Activated CD8-positive, alpha-beta T cell treated with anti-CD3 and anti-CD28 coated beads, Interleukin-2, amount 10 ng/mL, durations not matched to agents 7 days and 5 days (primary cell): ENCODE data around the gene ULK4. TPM values are rescaled to one million over a fixed set of nuclear protein-coding genes. Genes with fewer than 3 reads are reported as not detected.

Source experiments
- ATAC-seq: fragments of 150-1000 bp; cut with Tn5 transposase; one replicate; pipeline ENCODE4 v1.10.0; 2021; ENCODE audit warnings: moderate library complexity
- CTCF ChIA-PET: fragments of 350-600 bp; sonication (Branson Sonifier 250); formaldehyde crosslinking; loops from one replicate; lab custom pipeline; 2021; ENCODE audit warnings: antibody characterized with exemption; lab: Charles Lee
- POLR2A ChIA-PET: fragments of 350-600 bp; sonication (Branson Sonifier 250); formaldehyde crosslinking; loops from one replicate; lab custom pipeline; 2021; ENCODE audit warnings: antibody characterized with exemption; lab: Charles Lee
- DNase-seq: peaks from one replicate; pipeline ENCODE4 v3.0.0-alpha.2; 2020
- H3K27ac Mint-ChIP-seq: one replicate; pipeline ENCODE4 v1.8.0; 2021; ENCODE audit warnings: mild to moderate bottlenecking, mixed read lengths
- H3K27me3 Mint-ChIP-seq: one replicate; pipeline ENCODE4 v1.8.0; 2021; ENCODE audit warnings: low read depth, mixed read lengths
- H3K36me3 Mint-ChIP-seq: one replicate; pipeline ENCODE4 v1.8.0; 2021; ENCODE audit warnings: low read depth, mixed read lengths
- H3K4me1 Mint-ChIP-seq: one replicate; pipeline ENCODE4 v1.8.0; 2021; ENCODE audit warnings: low read depth, mixed read lengths
- H3K4me3 Mint-ChIP-seq: one replicate; pipeline ENCODE4 v1.8.0; 2021; ENCODE audit warnings: mild to moderate bottlenecking, mixed read lengths
- H3K9me3 Mint-ChIP-seq: one replicate; pipeline ENCODE4 v1.8.0; 2022; ENCODE audit warnings: mixed read lengths; ENCODE audit not compliant: insufficient read depth
- total RNA-seq, 2 experiments: library from RNA; stranded (reverse); gene quantifications; one replicate each; pipeline ENCODE4 v1.2.3, GENCODE V29; 2021

ULK4 gene
- total RNA-seq, 2 experiments from 2014 or later, result 10.5 to 12.3 TPM

DNA sequence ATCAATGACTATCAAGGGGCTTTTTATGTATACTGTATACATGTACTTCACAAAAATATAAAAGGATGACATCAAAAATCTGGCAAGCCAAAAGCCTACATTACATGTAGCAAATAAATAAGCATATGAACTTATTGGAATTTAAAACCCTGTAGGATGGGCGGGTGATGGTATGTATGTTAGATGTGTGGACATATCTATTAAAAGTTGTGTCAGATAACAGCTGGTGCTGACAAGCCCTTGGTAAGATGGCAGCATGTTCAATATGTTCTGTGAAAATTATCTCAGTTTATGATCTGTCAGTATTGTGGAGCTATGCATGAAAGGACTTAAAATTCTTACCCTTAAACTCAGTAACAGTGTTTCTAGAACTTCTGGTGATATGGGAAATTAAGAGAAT, 742.5 kb downstream of the ULK4 start:
- H3K36me3 Mint-ChIP-seq, result peaks cover 11% of the 10 kb centered on the region
- ChIA-PET POLR2A (no interaction called here), CTCF (no interaction called here)
- H3K27me3 Mint-ChIP-seq, result no peaks in the 10 kb centered on the region
- ATAC-seq, result no peak
- no peak overlapping the region for H3K4me3 Mint-ChIP-seq
- no peak overlapping the region for H3K27ac Mint-ChIP-seq
- peaks cover 38% of the 10 kb centered on the region for H3K4me1 Mint-ChIP-seq
- DNase-seq, result no peak
- H3K9me3 Mint-ChIP-seq, result no peaks in the 10 kb centered on the region

DNA sequence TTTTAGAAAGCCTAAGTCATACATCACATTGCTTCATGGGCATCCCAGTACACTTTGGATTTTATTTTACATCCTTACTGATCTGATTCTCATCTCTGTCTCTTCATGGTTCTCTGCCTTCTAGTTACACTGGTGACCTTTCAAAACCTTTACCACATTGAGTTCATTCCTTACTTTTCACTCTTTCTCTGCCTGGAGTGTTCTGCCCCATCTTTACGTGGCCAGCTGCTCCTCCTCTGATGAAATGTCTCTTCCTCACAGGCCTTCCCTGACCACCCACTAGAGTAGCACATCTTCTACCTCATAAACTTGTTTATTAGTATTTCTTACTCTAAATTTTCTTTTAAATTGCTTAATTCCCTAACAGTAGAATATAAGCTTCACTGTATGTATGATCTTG, 744.9 kb downstream of the ULK4 start:
- ATAC-seq, result no peak
- CTCF ChIA-PET, result no interaction called here

DNA sequence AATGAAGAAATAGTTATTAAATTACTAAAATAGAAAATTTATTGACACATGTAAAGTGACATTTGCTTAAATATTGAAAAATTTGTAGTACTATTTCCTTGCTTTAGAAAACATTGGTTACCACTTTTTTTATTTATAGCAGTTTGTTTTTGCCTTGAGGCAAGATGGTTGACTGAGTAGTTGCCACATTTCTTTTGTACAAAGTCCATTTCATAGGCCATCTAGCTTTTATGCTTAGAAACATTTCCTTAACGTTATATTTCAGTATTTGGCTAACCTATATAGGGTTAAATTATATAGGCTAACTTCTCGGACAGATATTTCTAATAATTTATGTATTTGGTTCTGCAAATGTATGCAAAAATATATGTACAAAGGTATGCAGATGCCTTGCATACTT, 745.5 kb downstream of the ULK4 start:
- ChIA-PET POLR2A (interaction anchor here (0.9 to 1.4 kb wide), 2 partner anchors 15 to 17 kb away, joined by 3 to 5 read pairs; partner anchors contain the start of gene CTNNB1), CTCF (interaction anchor here (1.4 to 1.6 kb wide), 2 partner anchors 9 to 18 kb away, joined by 4 to 10 read pairs; partner anchors contain the start of gene CTNNB1)
- no peak for DNase-seq
- H3K27me3 Mint-ChIP-seq, result no peaks in the 10 kb centered on the region
- H3K4me3 Mint-ChIP-seq, result no peak overlapping the region
- H3K9me3 Mint-ChIP-seq, result no peaks in the 10 kb centered on the region
- peaks cover 39% of the 10 kb centered on the region for H3K4me1 Mint-ChIP-seq
- peaks cover 10% of the 10 kb centered on the region for H3K36me3 Mint-ChIP-seq
- no peak for ATAC-seq
- no peak overlapping the region for H3K27ac Mint-ChIP-seq

More for the DNA sequence above, 744.9 kb downstream of the ULK4 start:
- Mint-ChIP-seq H3K4me1 (peaks cover 40% of the 10 kb centered on the region), H3K36me3 (peaks cover 6% of the 10 kb centered on the region), H3K4me3 (no peak overlapping the region), H3K27me3 (no peaks in the 10 kb centered on the region), H3K9me3 (no peaks in the 10 kb centered on the region), H3K27ac (no peak overlapping the region)
- no peak for DNase-seq
- POLR2A ChIA-PET, result interaction anchor here (0.9 to 1.4 kb wide), 2 partner anchors 15 to 18 kb away, joined by 3 to 5 read pairs; partner anchors contain the start of gene CTNNB1

DNA sequence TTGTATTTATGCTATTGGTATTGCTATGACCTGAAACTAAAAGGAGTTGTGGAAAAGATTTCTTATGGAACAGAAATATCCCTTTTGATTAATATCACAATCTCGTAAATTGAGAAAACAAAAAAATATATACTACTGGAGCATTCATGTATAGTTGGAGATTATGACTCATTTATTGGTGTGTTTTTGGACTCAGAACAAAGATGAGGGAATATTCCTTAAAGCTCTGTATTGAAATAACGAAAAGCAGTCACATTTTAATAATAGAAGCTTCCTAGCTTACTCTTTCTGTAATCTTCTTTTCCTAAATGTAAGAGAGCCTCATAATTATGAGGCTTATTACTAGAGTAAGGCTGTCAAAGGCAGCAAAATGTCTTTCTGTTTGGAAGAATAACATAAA, 748.3 kb downstream of the ULK4 start:
- Mint-ChIP-seq H3K9me3 (no peaks in the 10 kb centered on the region), H3K27ac (no peak overlapping the region), H3K4me1 (peaks cover 40% of the 10 kb centered on the region), H3K4me3 (no peak overlapping the region), H3K36me3 (peaks cover 22% of the 10 kb centered on the region), H3K27me3 (no peaks in the 10 kb centered on the region)
- ChIA-PET CTCF (no interaction called here), POLR2A (interaction anchor here (0.6 to 1.9 kb wide), 2 partner anchors 14 to 47 kb away, joined by 3 to 8 read pairs; partner anchors contain the start of gene CTNNB1)
- ATAC-seq, result no peak
- no peak for DNase-seq

DNA sequence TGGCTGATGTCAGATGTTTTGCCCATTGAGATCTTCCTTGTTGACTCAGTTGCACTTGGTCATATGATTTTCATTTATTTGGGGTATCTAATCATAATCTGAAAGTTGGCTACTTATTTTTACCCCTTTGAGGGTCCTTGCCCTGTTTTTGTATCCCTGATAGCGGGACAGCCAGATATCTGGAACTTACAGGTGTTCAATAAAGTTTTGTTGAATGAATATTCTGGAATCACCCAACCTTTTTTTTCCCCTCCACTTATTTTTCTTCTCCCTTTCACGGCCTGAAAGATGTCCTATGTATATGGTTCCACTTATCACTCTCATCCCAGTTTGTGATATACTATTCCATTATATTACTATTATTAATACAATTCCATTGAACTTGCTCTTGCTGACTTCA, 749.8 kb downstream of the ULK4 start:
- peaks cover 50% of the 10 kb centered on the region for H3K4me1 Mint-ChIP-seq
- ATAC-seq (no peak), DNase-seq (no peak)
- ChIA-PET POLR2A (interaction anchor here (0.7 to 1.9 kb wide), 2 partner anchors 13 to 64 kb away, joined by 3 to 8 read pairs; partner anchors contain the start of gene CTNNB1), CTCF (interaction anchor here (0.6 kb wide), 1 partner anchor 881 kb away, joined by 3 read pairs; no protein-coding TSS in a partner anchor)
- no peak overlapping the region for H3K27ac Mint-ChIP-seq
- H3K9me3 Mint-ChIP-seq, result no peaks in the 10 kb centered on the region
- H3K4me3 Mint-ChIP-seq, result no peak overlapping the region
- no peaks in the 10 kb centered on the region for H3K27me3 Mint-ChIP-seq
- H3K36me3 Mint-ChIP-seq, result peaks cover 33% of the 10 kb centered on the region

DNA sequence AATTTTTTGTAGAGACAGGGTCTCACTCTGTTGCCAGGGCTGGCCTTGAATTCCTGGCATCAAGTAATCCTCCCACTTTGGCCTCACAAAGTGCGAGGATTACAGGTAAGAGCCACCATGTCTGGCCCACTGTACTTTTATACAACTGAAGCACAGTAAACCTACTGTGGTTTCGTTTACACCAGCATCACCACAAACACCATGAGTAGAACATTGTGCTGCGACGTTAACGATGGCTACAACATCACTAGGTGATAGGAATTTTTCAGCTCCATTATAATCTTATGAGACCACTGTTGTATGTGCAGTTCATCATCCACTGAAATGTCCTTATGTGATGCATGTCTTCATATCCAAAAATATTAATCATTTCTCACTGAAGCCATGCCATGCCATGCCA, 750.9 kb downstream of the ULK4 start:
- POLR2A ChIA-PET, result interaction anchor here (0.6 to 1.0 kb wide), 3 partner anchors 12 to 796 kb away, joined by 3 to 5 read pairs (median 3); partner anchors contain the start of gene CTNNB1
- CTCF ChIA-PET, result no interaction called here
- Mint-ChIP-seq H3K4me3 (no peak overlapping the region), H3K27ac (no peak overlapping the region), H3K27me3 (no peaks in the 10 kb centered on the region), H3K36me3 (peaks cover 36% of the 10 kb centered on the region), H3K9me3 (no peaks in the 10 kb centered on the region), H3K4me1 (peaks cover 49% of the 10 kb centered on the region)
- DNase-seq (no peak), ATAC-seq (no peak)

DNA sequence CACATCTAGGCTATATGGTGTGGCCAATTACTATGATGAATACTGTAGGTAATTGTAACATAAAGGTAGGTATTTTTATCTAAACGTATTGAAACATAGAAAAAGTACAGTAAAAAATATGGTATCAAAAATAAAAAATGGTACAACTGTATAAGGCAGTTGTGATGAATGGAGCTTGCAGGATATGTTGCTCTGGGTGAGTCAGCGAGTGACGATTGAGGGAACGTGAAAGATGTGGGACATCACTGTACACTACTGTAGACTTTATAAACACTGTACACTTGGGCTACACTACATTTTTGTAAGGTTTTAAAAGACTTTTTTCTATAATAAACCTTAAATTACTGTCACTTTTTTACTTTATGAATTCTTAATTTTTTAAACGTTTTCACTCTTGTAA, 752.3 kb downstream of the ULK4 start:
- ChIA-PET POLR2A (interaction anchor here (1.6 kb wide), 1 partner anchor 10 kb away, joined by 6 read pairs; the partner anchor contains the start of gene CTNNB1), CTCF (no interaction called here)
- H3K4me3 Mint-ChIP-seq, result no peak overlapping the region
- no peak for DNase-seq
- H3K4me1 Mint-ChIP-seq, result peaks cover 49% of the 10 kb centered on the region
- ATAC-seq, result no peak
- H3K27ac Mint-ChIP-seq, result no peak overlapping the region
- H3K27me3 Mint-ChIP-seq, result no peaks in the 10 kb centered on the region
- H3K36me3 Mint-ChIP-seq, result peaks cover 42% of the 10 kb centered on the region
- H3K9me3 Mint-ChIP-seq, result no peaks in the 10 kb centered on the region

DNA sequence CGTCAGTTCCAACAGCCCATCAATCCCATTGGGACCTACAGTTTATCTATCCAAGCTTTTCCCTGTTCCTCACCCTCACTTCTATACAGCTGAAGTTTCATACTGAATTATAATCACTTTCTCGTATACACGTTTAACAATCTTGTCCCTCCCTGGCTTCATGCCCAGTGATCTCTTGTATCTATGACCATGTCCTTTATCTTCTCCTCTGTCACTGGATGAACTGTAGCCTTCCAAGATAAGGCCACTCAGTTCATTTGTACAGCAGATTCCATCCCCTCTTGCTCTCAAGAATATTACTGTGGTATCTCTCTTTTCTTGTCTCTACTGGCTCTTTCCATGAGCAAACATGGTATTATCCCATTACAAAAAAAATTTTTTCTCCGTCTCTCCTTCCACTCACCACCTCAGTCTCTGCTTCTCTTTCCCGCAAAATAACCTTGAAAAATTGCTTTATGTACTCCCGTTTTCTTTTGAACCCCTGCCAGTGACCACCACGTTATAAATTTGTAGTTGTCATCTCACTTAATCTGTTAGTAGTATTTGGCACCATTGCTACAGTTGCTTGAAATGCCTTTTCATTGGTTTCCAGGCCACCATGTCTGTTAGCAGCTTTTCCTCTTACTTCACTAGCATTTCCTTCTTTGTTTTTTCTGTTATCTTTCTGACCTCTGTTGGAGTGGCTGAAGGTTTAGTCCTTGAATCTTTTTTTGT, 753.2 kb downstream of the ULK4 start:
- ATAC-seq, result no peak
- no peak for DNase-seq
- ChIA-PET CTCF (interaction anchor here (1.0 kb wide), 1 partner anchor 14 kb away, joined by 3 read pairs; no protein-coding TSS in a partner anchor), POLR2A (interaction anchor here (1.3 to 1.6 kb wide), 2 partner anchors 9 kb away, joined by 6 to 11 read pairs; partner anchors contain the start of gene CTNNB1)
- H3K4me3 Mint-ChIP-seq, result no peak overlapping the region
- H3K27ac Mint-ChIP-seq, result no peak overlapping the region
- H3K9me3 Mint-ChIP-seq, result no peaks in the 10 kb centered on the region
- no peaks in the 10 kb centered on the region for H3K27me3 Mint-ChIP-seq
- peaks cover 59% of the 10 kb centered on the region for H3K4me1 Mint-ChIP-seq
- H3K36me3 Mint-ChIP-seq, result peaks cover 42% of the 10 kb centered on the region

DNA sequence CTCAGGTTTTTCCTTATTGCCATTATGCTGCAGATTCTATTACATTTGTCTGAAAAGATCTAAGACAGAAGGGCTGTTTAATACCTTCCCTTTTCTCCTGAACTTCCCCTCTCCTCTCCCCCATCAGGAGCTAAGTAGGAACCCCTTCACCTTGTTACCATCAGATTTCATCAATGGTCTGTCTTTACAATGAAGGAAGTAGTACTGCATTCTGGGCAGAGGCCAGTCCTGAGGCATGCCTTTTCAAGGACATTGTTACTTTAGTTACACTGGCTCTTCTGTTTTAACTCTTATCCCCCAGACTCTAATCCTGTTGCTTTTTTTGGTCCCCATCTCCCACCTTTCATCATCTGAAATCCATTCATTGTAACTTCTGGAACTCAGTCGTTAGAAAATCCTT, 754.5 kb downstream of the ULK4 start:
- CTCF ChIA-PET, result interaction anchor here (1.0 to 1.5 kb wide), 2 partner anchors 8 to 15 kb away, joined by 3 to 4 read pairs; no protein-coding TSS in a partner anchor
- H3K4me3 Mint-ChIP-seq, result no peak overlapping the region

DNA sequence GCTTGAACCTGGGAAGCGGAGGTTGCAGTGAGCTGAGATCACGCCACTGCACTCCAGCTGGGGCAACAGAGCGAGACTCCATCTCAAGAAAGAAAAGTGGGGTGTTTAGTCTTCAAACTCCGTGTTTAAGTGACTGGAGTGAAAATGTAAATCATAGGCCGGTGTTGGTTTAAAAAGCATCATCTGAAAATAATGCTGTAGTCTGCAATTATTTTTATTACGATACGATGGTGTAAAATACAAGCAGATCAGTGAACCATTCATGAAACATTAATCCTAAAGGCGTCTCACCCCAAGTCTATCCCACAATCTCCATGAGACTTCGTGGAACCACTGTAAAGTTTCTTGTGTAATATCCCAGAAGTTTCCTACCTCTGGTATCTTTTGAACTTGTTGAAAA, 756.3 kb downstream of the ULK4 start:
- Mint-ChIP-seq H3K4me3 (no peak overlapping the region), H3K27me3 (no peaks in the 10 kb centered on the region), H3K4me1 (peaks cover 71% of the 10 kb centered on the region), H3K36me3 (peaks cover 42% of the 10 kb centered on the region), H3K27ac (no peak overlapping the region), H3K9me3 (no peaks in the 10 kb centered on the region)
- ChIA-PET CTCF (no interaction called here), POLR2A (no interaction called here)
- DNase-seq, result no peak
- no peak for ATAC-seq

More for the DNA sequence above, 754.5 kb downstream of the ULK4 start:
- POLR2A ChIA-PET, result interaction anchor here (1.3 kb wide), 1 partner anchor 8 kb away, joined by 11 read pairs; the partner anchor contains the start of gene CTNNB1
- H3K4me1 Mint-ChIP-seq, result peaks cover 59% of the 10 kb centered on the region
- H3K27ac Mint-ChIP-seq, result no peak overlapping the region
- H3K36me3 Mint-ChIP-seq, result peaks cover 40% of the 10 kb centered on the region
- no peak for DNase-seq
- no peaks in the 10 kb centered on the region for H3K9me3 Mint-ChIP-seq
- no peaks in the 10 kb centered on the region for H3K27me3 Mint-ChIP-seq
- ATAC-seq, result no peak

DNA sequence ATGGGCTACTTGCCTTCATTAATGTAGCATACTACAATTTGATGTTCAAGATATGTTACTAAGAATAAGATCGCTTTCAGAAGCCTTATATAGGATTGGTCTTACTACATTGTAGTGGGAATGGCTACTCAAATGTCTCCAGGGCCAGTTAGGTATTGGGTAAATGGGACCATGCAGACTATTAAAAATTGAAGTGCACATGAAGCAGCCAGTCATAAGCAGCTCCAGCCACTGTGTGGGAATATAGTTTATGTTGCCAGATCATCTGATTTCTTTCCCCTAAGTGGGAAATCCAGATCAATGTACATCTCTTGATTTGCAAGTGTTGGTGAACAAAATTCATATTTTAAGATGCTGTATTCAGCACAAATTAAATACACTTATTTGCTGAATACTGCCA, 757.5 kb downstream of the ULK4 start:
- no peak overlapping the region for H3K4me3 Mint-ChIP-seq
- ATAC-seq (no peak), DNase-seq (no peak)
- no peak overlapping the region for H3K27ac Mint-ChIP-seq
- no peaks in the 10 kb centered on the region for H3K9me3 Mint-ChIP-seq
- H3K36me3 Mint-ChIP-seq, result peaks cover 38% of the 10 kb centered on the region
- peaks cover 68% of the 10 kb centered on the region for H3K4me1 Mint-ChIP-seq
- ChIA-PET CTCF (no interaction called here), POLR2A (no interaction called here)
- no peaks in the 10 kb centered on the region for H3K27me3 Mint-ChIP-seq

DNA sequence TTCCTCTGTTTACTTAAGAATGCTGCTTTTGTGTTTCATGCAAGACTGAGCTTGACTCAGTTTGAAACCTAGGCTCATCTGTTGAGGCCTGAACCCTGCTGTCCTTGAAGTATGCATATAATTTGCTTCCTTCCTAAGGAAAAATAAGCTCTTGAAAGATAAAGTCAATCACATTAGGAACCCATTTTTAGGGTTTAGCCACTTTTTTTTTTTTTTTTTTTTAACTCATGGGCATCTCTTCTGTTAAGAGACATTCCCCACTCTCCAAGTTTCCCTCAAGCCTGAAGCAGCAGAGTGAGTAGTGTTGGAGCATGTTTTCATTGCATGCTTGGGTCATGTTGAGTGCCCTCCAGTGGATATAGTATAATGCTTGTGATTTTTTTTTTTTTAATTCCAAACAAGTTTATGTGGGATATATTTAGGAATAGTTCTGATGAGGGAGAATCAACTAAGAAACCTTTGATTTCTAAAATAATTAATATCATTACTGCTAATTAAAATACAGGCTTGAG, 759.0 kb downstream of the ULK4 start:
- Mint-ChIP-seq H3K4me3 (no peak overlapping the region), H3K9me3 (no peaks in the 10 kb centered on the region), H3K4me1 (peaks cover 59% of the 10 kb centered on the region), H3K36me3 (peaks cover 26% of the 10 kb centered on the region), H3K27me3 (peaks cover 3% of the 10 kb centered on the region), H3K27ac (no peak overlapping the region)
- ChIA-PET CTCF (interaction anchor here (0.6 kb wide), 1 partner anchor 20 kb away, joined by 3 read pairs; no protein-coding TSS in a partner anchor), POLR2A (no interaction called here)
- no peak for DNase-seq
- no peak for ATAC-seq
